Kidney epithelial cell (primary cell): ENCODE data around the gene KCNH1. TPM values are rescaled to one million over a fixed set of nuclear protein-coding genes. Genes with fewer than 3 reads are reported as not detected.

Source experiments
- DNase-seq: peaks from one replicate; pipeline ENCODE4 v3.0.0-alpha.2; 2010; ENCODE audit warnings: low read depth
- H3K27me3 ChIP-seq: 2 replicates; pipeline ENCODE4 v1.6.0; 2011; ENCODE audit warnings: low read length; ENCODE audit not compliant: control insufficient read depth, insufficient read depth
- H3K36me3 ChIP-seq: 2 replicates; pipeline ENCODE4 v1.5.1; 2011; ENCODE audit warnings: low read length; ENCODE audit not compliant: control insufficient read depth, insufficient read depth
- H3K4me3 ChIP-seq: 2 replicates; pipeline ENCODE4 v1.5.1; 2011; ENCODE audit warnings: low read depth, mild to moderate bottlenecking, control low read depth, low read length
- total RNA-seq: library from RNA; depleted of rRNA; stranded (reverse); fragments of >200 nt; gene quantifications from 2 replicates; pipeline ENCODE4 v1.2.3, GENCODE V29; 2015
- TF ChIP-seq, protein P1 (sequence below): IDR thresholded peaks from 2 replicates; pipeline ENCODE4 v1.5.1; 2011; ENCODE audit warnings: mild to moderate bottlenecking, moderate library complexity, low read length, control low read depth, inconsistent platforms; ENCODE audit not compliant: insufficient read depth, poor library complexity, severe bottlenecking

Gene KCNH1
- total RNA-seq, 1 donor from 2014 or later, result 14.3 TPM

DNA sequence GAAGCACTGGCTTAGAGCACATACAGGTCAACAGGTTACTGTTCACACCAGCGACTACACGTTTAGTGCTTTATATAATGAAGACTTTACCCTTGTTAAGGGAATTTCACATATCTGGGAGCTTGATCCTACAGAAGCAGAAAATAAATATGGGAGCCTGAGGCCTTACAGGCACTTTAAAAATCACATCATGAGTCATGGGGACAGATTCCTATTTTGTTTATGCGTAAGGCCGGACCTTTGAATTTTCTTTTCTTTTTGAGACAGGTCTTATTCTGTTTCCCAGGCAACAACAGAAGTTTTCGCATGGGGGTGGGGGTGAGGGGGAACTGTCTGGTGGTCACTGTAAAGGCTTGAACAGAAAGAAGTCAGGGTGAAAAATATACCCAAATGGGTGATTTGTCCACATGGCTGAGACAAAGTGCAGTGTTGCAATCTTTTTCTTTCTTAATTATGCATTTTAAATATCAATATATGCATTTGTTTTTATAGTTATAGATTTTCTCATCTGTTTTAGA, 276.7 kb downstream of the KCNH1 start:
- TF ChIP-seq, protein P1, sequence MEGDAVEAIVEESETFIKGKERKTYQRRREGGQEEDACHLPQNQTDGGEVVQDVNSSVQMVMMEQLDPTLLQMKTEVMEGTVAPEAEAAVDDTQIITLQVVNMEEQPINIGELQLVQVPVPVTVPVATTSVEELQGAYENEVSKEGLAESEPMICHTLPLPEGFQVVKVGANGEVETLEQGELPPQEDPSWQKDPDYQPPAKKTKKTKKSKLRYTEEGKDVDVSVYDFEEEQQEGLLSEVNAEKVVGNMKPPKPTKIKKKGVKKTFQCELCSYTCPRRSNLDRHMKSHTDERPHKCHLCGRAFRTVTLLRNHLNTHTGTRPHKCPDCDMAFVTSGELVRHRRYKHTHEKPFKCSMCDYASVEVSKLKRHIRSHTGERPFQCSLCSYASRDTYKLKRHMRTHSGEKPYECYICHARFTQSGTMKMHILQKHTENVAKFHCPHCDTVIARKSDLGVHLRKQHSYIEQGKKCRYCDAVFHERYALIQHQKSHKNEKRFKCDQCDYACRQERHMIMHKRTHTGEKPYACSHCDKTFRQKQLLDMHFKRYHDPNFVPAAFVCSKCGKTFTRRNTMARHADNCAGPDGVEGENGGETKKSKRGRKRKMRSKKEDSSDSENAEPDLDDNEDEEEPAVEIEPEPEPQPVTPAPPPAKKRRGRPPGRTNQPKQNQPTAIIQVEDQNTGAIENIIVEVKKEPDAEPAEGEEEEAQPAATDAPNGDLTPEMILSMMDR, result no peak
- no peak for DNase-seq

DNA sequence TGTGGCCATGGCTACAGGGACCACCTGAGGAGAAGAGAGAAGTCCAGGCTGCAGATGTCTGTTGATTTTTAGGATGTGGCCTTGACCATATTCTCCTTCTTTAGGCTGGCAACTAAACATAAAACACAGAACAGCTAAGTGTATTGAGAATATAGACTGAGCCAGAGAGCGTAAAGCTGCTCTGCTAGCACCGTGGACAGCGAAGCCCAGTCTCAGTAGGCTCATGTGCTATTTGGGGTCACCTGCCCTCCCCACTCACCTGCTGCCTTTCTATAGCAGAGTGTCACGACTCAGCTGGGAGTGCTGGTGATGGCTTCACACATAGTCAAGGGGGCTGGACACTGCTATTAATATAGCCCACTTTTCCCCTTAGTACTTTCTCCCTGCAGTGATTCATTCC, 278.5 kb downstream of the KCNH1 start:
- Histone ChIP-seq H3K4me3 (no peak overlapping the region), H3K27me3 (no peaks in the 10 kb centered on the region), H3K36me3 (no peaks in the 10 kb centered on the region)
- TF ChIP-seq, protein P1, result no peak
- no peak for DNase-seq

More for the DNA sequence above, 276.7 kb downstream of the KCNH1 start:
- Histone ChIP-seq H3K4me3 (no peak overlapping the region), H3K36me3 (no peaks in the 10 kb centered on the region), H3K27me3 (no peaks in the 10 kb centered on the region)

DNA sequence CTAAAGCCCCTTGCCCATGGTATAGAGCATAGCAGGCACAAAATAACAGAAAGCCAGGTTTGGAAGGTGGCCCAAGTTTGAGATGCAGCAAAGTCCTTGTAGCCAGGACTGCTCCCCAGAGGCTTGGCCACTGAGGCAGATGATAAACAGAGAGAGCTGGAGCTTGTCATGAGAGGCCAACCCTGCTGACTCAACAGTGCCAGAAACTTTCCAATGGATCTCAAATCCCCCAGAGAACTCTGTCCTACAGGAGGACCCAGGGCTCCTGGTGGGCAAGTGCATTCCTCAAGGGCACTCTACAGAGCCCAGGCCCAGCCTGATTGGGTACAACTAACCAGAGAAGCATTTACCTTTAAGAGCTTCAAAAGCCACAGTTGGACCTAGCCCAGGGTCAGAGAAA, 280.7 kb downstream of the KCNH1 start:
- no peak for DNase-seq
- Histone ChIP-seq H3K27me3 (no peaks in the 10 kb centered on the region), H3K36me3 (no peaks in the 10 kb centered on the region), H3K4me3 (no peak overlapping the region)
- TF ChIP-seq, protein P1, result no peak

DNA sequence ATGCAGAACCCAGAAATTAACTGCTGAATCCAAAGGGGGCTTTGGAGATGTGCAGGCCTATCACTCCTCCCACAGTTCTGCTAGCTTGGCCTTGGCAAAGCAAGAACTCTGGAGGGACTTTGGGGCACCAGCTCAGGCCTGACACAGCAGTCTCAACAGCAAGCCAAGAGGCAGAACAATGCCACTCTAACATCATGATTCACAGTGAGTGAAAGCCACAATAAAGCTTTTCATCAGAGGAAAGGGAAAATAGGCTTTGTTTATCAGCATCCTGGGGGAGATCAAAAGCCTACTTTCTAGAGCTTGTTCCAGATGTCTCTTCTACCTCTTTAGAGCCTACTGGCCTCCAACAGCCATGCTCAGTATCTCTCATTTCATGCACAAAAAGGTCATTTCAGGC, 283.4 kb downstream of the KCNH1 start:
- H3K27me3 ChIP-seq, result no peaks in the 10 kb centered on the region
- TF ChIP-seq, protein P1, result no peak
- no peak for DNase-seq
- no peak overlapping the region for H3K4me3 ChIP-seq
- no peaks in the 10 kb centered on the region for H3K36me3 ChIP-seq

DNA sequence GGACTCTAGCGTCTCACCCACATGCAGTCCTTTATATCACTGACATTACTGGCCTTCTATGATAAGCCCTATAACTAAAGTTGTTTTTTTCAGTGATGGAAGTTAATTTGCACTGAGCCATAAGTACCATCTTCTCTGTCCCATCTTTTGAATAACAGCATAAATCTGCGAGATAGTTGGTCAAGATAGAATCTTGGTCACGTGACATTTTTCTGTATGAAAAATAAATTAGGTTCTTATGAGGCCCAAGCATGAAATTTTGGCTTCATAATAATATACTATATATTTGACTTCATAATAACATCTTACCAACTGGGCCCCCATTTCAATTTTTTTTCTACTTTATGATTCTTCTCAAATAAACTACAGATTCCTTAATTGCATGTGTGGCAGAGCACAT, 285.5 kb downstream of the KCNH1 start:
- TF ChIP-seq, protein P1, result no peak
- no peak for DNase-seq
- Histone ChIP-seq H3K27me3 (no peaks in the 10 kb centered on the region), H3K36me3 (no peaks in the 10 kb centered on the region), H3K4me3 (no peak overlapping the region)

DNA sequence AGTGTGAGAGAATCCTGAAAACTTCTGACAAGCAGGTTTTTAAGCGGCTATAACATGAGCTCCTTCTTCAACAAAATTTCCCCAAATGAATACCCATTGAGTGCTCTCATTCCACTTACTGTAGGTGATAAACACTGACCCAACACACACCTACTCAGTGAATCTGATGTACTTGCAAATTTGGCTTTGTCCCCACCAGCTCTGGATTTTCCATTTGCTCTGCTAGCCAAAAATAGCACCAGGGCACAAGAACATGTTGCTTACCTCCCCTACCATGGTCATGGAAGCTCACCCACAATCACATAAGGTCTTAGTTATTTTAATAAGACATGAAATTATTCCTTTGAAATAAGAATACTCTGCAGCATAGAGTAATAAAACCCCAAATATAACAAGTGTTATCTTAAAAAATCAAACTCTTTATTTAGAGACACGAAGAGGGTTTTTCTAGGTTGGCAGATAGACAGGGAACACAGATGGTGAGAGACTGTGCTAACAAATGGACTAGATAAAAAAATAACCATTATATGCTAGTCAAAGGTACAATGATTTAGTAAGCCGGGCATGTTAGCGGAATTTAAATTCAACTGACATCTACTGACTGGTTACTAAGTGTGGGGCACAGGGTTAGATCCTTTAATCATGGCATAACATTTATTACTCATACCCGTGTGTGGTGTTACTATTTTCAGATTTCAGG, 291.9 kb downstream of the KCNH1 start:
- TF ChIP-seq, protein P1, result no peak
- no peaks in the 10 kb centered on the region for H3K36me3 ChIP-seq

More for the DNA sequence above, 291.9 kb downstream of the KCNH1 start:
- no peak for DNase-seq
- no peaks in the 10 kb centered on the region for H3K27me3 ChIP-seq
- H3K4me3 ChIP-seq, result no peak overlapping the region
